SH-SY5Y (cell line): ENCODE measurements around the gene NTSR1.

Source experiments
- GATA2 ChIP-seq: IDR thresholded peaks from 2 replicates; pipeline ENCODE4 v1.6.1; 2011; ENCODE audit warnings: mild to moderate bottlenecking, low read depth, low read length
- GATA3 ChIP-seq: IDR thresholded peaks from 2 replicates; pipeline ENCODE4 v1.6.1; 2011; ENCODE audit warnings: low read depth, mild to moderate bottlenecking, low read length, moderate library complexity

GRCh38 chr20:62772103-62772611, 63.5 kb downstream of the NTSR1 start:
- TF ChIP-seq GATA2 (no peak), GATA3 (no peak)
